ENCODE data around the gene PITPNM2.
A peak's percentile ranks its signal among the peaks of the same experiment; 100 is the strongest.

PITPNM2 gene

GRCh38 chr12:123148655-123149054, 2.2 kb downstream of the PITPNM2 start:
- Histone ChIP-seq H3K36me3 (ENCODE audit: insufficient read depth, low read length) (peaks cover 54% of the 10 kb centered on the region), H2AFZ (ENCODE audit: low read length) (no peak overlapping the region), H3K79me2 (ENCODE audit: insufficient read depth, low read length) (peaks cover 81% of the 10 kb centered on the region), H3K27ac (ENCODE audit: low read depth, low read length, poor library complexity, severe bottlenecking) (peak overlapping the region; percentile 91), H3K4me2 (ENCODE audit: low read length) (peak overlapping the region; percentile 71), H3K27me3 (ENCODE audit: insufficient read depth, low read length) (no peaks in the 10 kb centered on the region), H4K20me1 (ENCODE audit: insufficient read depth, low read length) (no peaks in the 10 kb centered on the region), H3K9me2 (ENCODE audit: low read depth, low read length) (no peaks in the 10 kb centered on the region), H3K4me1 (ENCODE audit: insufficient read depth, low read length, severe bottlenecking) (peaks cover 78% of the 10 kb centered on the region), H3F3A (ENCODE audit: insufficient read depth, low read length) (no peaks in the 10 kb centered on the region), H3K4me3 (ENCODE audit: low read depth, low read length, poor library complexity, severe bottlenecking) (peak overlapping the region; percentile 92), H3K9me3 (ENCODE audit: low read length) (no peaks in the 10 kb centered on the region), H3K9ac (ENCODE audit: low read length) (peak overlapping the region; percentile 100)
- no peak for TF ChIP-seq CTCF (IDR thresholded peaks at IDR 0.05; ENCODE audit: low read length)
- TF ChIP-seq EZH2 (IDR thresholded peaks at IDR 0.05; ENCODE audit: borderline replicate concordance, low read length) = no peak

GRCh38 chr12:123148223-123148622, 2.7 kb downstream of the PITPNM2 start:
- Histone ChIP-seq H3K79me2 (ENCODE audit: insufficient read depth, low read length) (peaks cover 85% of the 10 kb centered on the region), H4K20me1 (ENCODE audit: insufficient read depth, low read length) (no peaks in the 10 kb centered on the region), H3F3A (ENCODE audit: insufficient read depth, low read length) (no peaks in the 10 kb centered on the region), H3K9ac (ENCODE audit: low read length) (peak overlapping the region; percentile 100), H3K9me2 (ENCODE audit: low read depth, low read length) (no peaks in the 10 kb centered on the region), H3K27ac (ENCODE audit: low read depth, low read length, poor library complexity, severe bottlenecking) (peak overlapping the region; percentile 91), H2AFZ (ENCODE audit: low read length) (no peak overlapping the region), H3K4me2 (ENCODE audit: low read length) (peak overlapping the region; percentile 71), H3K36me3 (ENCODE audit: insufficient read depth, low read length) (peaks cover 54% of the 10 kb centered on the region), H3K9me3 (ENCODE audit: low read length) (no peaks in the 10 kb centered on the region), H3K27me3 (ENCODE audit: insufficient read depth, low read length) (no peaks in the 10 kb centered on the region), H3K4me1 (ENCODE audit: insufficient read depth, low read length, severe bottlenecking) (peaks cover 78% of the 10 kb centered on the region), H3K4me3 (ENCODE audit: low read depth, low read length, poor library complexity, severe bottlenecking) (peak overlapping the region; percentile 92)
- TF ChIP-seq CTCF (IDR thresholded peaks at IDR 0.05; ENCODE audit: low read length) (no peak), EZH2 (IDR thresholded peaks at IDR 0.05; ENCODE audit: borderline replicate concordance, low read length) (no peak)

DNA sequence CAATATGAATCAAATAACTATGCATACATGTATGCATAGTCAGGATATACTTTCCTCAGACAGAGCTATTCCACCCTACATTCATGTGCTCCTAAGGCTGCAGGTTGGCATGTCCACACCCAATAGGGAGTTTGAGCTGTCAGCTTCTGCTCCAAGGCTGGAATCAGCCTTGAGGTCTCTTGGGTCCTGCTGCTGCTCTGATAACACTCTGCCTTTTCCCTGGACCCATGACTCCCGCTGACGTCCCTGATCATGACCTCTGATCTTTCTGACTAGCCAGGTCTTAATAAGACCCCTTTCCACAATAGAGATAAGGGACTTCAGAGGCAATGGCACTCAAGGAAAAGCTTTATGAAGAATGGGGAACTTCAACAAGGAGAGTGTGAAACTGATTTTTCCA, 5.7 kb downstream of the PITPNM2 start:
- peaks cover 59% of the 10 kb centered on the region for H3K36me3 ChIP-seq (ENCODE audit: insufficient read depth, low read length)
- peak overlapping the region; percentile 12; the same call in 1 of the 2 replicates for H3K9ac ChIP-seq (ENCODE audit: low read length)
- no peaks in the 10 kb centered on the region for H3F3A ChIP-seq (ENCODE audit: insufficient read depth, low read length)
- peak overlapping the region; percentile 29; the same call in 1 of the 2 replicates for H3K4me2 ChIP-seq (ENCODE audit: low read length)
- TF ChIP-seq EZH2 (IDR thresholded peaks at IDR 0.05; ENCODE audit: borderline replicate concordance, low read length) (no peak), CTCF (IDR thresholded peaks at IDR 0.05; ENCODE audit: low read length) (no peak)
- no peak overlapping the region for H3K4me3 ChIP-seq (ENCODE audit: low read depth, low read length, poor library complexity, severe bottlenecking)
- H3K79me2 ChIP-seq (ENCODE audit: insufficient read depth, low read length) = peaks cover 97% of the 10 kb centered on the region
- H3K9me2 ChIP-seq (ENCODE audit: low read depth, low read length) = no peaks in the 10 kb centered on the region
- no peaks in the 10 kb centered on the region for H3K9me3 ChIP-seq (ENCODE audit: low read length)
- no peaks in the 10 kb centered on the region for H4K20me1 ChIP-seq (ENCODE audit: insufficient read depth, low read length)
- H3K27me3 ChIP-seq (ENCODE audit: insufficient read depth, low read length) = no peaks in the 10 kb centered on the region
- H3K4me1 ChIP-seq (ENCODE audit: insufficient read depth, low read length, severe bottlenecking) = peaks cover 88% of the 10 kb centered on the region
- peak overlapping the region; percentile 91 for H3K27ac ChIP-seq (ENCODE audit: low read depth, low read length, poor library complexity, severe bottlenecking)
- no peak overlapping the region for H2AFZ ChIP-seq (ENCODE audit: low read length)
